Skeletal muscle satellite cell (primary cell): ENCODE data around the gene ZBTB37.
"Not testable (repeated sequence)": the region's sequence is repeated elsewhere in the genome, so short reads cannot be mapped to it uniquely, and the experiment has no call there.

Experiments used
- H3K27me3 ChIP-seq: 2 replicates; pipeline ENCODE4 v1.7.0; 2013; ENCODE audit warnings: low read length; ENCODE audit not compliant: control insufficient read depth, insufficient read depth
- H3K36me3 ChIP-seq: 2 replicates; pipeline ENCODE4 v1.7.0; 2013; ENCODE audit warnings: mild to moderate bottlenecking, control low read depth, low read length; ENCODE audit not compliant: insufficient read depth
- H3K4me1 ChIP-seq: 2 replicates; pipeline ENCODE4 v1.7.0; 2013; ENCODE audit warnings: low read length; ENCODE audit not compliant: control insufficient read depth, insufficient read depth
- H3K4me2 ChIP-seq: 2 replicates; pipeline ENCODE4 v1.7.0; 2013; ENCODE audit warnings: mild to moderate bottlenecking, low read length
- H3K4me3 ChIP-seq: 2 replicates; pipeline ENCODE4 v1.7.0; 2013; ENCODE audit warnings: low read length
- H3K9ac ChIP-seq: 2 replicates; pipeline ENCODE4 v1.7.0; 2013; ENCODE audit warnings: mild to moderate bottlenecking, low read depth, low read length, moderate library complexity
- H3K9me3 ChIP-seq: replicated peaks from 2 replicates; pipeline ENCODE4 v1.7.0; 2013; ENCODE audit warnings: mild to moderate bottlenecking, control low read depth, low read length

ZBTB37 gene

DNA sequence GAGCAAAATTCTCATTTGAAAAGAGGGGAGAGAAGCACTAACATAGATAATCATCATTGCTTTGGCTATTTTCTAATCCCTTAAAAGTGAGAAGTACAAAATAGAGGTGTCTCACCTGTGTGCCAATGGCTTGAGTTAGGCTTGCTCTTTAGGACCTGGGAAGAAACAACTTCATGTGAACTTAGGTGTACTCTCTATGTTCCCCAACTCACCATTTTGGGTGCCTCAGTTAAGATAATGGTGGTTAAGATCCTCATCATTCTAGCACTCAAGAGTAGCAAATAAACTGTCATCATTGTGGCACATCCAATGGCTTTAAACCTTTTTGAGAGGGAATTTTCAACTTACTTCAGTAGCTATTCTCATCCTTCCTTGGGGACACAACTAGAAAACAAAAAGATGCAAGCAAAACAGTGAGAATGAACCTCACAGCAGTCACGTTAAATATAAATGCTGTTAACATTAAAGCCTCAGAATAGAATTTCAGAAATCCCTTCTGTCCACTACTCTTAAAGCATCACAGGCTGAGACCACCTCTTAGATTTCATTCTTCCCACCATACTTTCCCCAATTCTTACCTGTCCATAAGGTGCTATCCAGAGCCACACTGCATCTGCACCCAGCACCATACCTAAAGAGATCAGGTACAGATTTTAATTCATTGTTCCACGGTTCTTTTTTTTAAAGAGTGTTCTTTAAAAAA, 1.6 kb upstream of the ZBTB37 start:
- Histone ChIP-seq H3K4me3 (peak overlapping the region; percentile 85), H3K27me3 (no peaks in the 10 kb centered on the region), H3K4me2 (peak overlapping the region; percentile 85), H3K36me3 (peaks cover 62% of the 10 kb centered on the region), H3K9me3 (no peaks in the 10 kb centered on the region), H3K4me1 (peaks cover 28% of the 10 kb centered on the region), H3K9ac (peak overlapping the region; percentile 87)

DNA sequence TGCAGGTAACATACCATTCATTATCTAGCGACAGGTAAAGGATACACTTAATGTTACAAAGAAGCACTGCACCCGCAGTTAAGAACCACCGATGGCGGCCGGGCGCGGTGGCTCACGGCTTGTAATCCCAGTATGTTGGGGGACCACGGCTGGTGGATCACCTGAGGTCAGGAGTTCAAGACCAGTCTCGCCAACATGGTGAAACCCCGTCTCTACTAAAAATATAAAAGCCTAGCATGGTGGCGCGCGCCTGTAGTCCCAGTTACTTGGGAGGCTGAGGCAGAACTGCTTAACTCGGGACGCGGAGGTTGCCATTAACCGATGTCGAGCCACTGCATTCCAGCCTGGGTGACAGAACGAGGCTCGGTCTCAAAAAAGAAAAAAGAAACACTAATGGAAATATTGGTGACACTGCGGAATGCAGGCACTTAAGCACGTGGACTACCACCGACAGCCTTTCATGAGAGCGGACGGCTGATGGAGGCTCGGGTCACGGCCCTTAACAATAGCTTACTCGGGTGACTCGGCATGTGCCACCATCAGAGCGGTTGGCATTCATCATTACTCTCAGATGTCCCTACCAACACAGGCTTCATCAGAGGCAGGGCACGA, 933 bp upstream of the ZBTB37 start:
- H3K4me1 ChIP-seq, result peaks cover 28% of the 10 kb centered on the region
- H3K36me3 ChIP-seq, result peaks cover 62% of the 10 kb centered on the region

DNA sequence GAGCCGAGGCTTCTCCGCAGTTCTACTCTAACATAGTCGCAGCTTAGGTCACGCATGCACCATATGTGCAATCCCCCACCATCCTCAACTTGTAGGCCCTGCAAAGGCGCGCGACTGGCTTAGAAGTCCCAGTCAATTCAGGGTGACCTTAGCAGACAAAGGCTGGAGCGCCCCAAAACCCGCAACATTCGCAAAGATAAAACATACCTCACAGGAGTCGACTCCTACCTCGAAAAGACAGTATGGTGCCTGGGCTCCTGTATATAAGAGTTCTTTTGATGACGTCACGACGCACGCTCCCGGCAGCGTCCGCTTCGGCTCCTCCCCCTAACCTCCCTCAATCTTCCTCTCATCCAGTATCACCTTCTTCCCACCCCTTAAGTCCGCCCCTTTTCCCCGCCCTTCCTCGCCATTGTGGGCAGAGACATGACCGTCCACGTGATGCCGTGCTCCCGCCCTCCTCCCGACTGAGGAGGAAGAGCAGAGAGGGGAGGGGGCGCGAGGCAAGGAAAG, 371 bp upstream of the ZBTB37 start, which contains the start of gene GAS5:
TSS of gene GAS5 (minus strand) at position 237 of the 513 bp plus-strand sequence.
- Histone ChIP-seq H3K4me2 (peak within 1 kb of the TSS; percentile 99), H3K27me3 (no peaks in the 10 kb centered on the region), H3K4me3 (peak within 1 kb of the TSS; percentile 85), H3K9me3 (no peaks in the 10 kb centered on the region), H3K36me3 (peaks cover 57% of the 10 kb centered on the region), H3K4me1 (peaks cover 28% of the 10 kb centered on the region), H3K9ac (peak within 1 kb of the TSS; percentile 87)

More for the DNA sequence above, 933 bp upstream of the ZBTB37 start:
- Histone ChIP-seq H3K4me2 (peak overlapping the region; percentile 85), H3K9ac (peak overlapping the region; percentile 87), H3K4me3 (peak overlapping the region; percentile 85), H3K9me3 (no peaks in the 10 kb centered on the region), H3K27me3 (no peaks in the 10 kb centered on the region)

DNA sequence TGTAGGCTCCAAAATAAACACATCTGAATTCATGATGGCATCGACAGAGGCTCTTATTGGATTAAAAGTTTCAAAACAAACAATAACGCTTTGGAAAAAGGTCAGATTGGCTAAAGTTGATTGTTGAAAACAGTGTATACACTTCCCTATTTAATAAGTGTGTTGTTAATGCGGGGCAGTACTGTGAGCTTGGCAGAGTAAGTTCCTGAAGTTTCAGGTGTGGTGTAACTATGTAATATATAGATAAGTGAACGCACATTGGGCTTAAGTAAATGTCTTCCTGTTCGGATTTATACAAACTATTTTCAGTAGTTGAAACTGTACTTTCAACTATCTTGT, 810 bp downstream of the ZBTB37 start:
- peak overlapping the region; percentile 99 for H3K4me2 ChIP-seq
- peak overlapping the region; percentile 87 for H3K9ac ChIP-seq
- H3K4me3 ChIP-seq, result peak overlapping the region; percentile 85
- H3K4me1 ChIP-seq, result peaks cover 27% of the 10 kb centered on the region
- H3K9me3 ChIP-seq, result no peaks in the 10 kb centered on the region
- H3K36me3 ChIP-seq, result peaks cover 45% of the 10 kb centered on the region
- no peaks in the 10 kb centered on the region for H3K27me3 ChIP-seq

DNA sequence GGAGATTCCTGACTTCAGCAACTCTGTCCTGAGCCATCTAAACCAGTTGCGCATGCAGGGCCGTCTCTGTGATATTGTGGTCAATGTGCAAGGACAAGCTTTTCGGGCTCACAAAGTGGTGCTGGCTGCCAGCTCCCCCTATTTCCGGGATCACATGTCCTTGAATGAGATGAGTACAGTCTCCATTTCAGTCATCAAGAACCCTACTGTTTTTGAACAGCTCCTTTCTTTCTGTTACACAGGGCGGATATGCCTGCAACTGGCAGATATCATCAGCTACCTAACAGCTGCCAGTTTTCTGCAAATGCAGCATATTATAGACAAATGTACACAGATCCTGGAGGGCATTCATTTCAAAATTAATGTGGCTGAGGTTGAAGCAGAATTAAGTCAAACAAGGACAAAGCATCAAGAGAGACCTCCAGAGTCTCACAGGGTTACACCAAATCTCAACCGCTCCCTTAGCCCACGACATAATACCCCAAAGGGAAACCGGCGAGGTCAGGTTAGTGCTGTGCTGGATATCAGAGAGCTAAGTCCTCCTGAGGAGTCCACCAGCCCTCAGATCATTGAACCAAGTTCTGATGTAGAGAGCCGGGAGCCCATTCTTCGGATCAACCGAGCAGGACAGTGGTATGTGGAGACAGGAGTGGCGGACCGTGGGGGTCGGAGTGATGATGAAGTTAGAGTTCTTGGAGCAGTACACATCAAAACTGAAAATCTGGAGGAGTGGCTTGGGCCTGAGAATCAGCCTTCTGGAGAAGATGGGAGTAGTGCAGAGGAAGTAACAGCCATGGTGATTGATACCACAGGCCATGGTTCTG, 2.3 kb downstream of the ZBTB37 start:
- no peak overlapping the region for H3K4me3 ChIP-seq

DNA sequence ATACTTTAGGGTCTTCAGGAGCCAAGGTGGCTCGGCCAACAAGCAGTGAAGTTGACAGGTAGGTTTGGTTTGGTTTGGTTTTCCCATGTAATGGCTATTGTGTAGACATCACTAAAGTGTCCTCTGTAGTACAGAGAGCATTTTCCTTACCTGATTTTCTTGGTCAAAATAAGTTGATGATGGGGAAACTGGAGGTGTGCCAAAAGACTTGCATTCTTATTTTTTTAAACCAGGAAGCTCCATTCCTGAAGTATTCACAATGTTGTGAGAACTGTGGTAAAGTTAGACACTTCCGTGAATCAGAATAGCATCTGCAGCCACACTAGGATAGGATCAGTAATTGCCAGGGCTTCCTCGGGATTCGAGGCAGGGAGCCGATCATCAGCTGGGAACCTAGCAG, 2.9 kb downstream of the ZBTB37 start:
- Histone ChIP-seq H3K9me3 (no peaks in the 10 kb centered on the region), H3K4me1 (peaks cover 9% of the 10 kb centered on the region), H3K9ac (no peak overlapping the region), H3K4me3 (no peak overlapping the region), H3K4me2 (no peak overlapping the region), H3K36me3 (peaks cover 28% of the 10 kb centered on the region), H3K27me3 (no peaks in the 10 kb centered on the region)

More for the DNA sequence above, 2.3 kb downstream of the ZBTB37 start:
- no peak overlapping the region for H3K4me2 ChIP-seq
- no peak overlapping the region for H3K9ac ChIP-seq
- H3K4me1 ChIP-seq, result peaks cover 15% of the 10 kb centered on the region
- no peaks in the 10 kb centered on the region for H3K27me3 ChIP-seq
- H3K9me3 ChIP-seq, result no peaks in the 10 kb centered on the region
- H3K36me3 ChIP-seq, result peaks cover 30% of the 10 kb centered on the region

DNA sequence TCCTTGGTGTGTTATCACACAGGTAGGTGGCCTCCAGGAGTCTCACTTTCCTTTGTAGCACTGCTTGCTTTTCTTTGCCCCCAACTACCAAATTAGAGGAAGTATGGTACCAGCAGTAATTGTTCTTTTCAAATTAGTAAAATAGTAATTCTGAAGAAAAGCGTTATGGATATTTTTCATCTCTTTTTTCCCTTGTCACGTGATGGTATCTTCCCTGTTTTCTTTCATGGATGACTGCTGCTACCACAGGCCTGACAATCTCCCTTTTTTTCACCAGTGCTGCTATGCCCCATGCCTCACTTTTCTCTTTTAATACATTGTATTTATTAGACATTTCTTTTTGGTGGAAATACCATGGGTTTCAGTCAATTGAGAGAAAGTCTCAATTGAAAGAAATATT, 3.3 kb downstream of the ZBTB37 start:
- Histone ChIP-seq H3K4me1 (peaks cover 5% of the 10 kb centered on the region), H3K9me3 (no peaks in the 10 kb centered on the region), H3K36me3 (peaks cover 24% of the 10 kb centered on the region), H3K9ac (no peak overlapping the region), H3K27me3 (no peaks in the 10 kb centered on the region), H3K4me3 (no peak overlapping the region), H3K4me2 (no peak overlapping the region)

DNA sequence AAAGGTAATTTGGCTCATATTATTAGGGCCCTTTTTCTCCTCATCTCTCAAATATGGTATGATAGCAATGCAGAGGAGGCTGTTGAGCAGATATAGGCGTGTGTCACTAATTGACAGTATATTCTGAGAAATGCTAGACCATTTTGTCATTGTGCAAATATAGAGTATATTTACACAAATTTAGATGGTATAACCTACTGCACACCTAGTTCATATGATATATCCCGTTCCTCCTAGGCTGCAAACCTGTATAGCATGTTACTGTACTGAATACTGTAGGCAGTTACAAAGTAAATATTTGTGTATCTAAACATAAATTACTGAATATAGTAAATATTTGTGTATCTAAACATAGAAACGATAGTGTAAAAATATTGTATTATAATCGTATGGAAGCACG, 8.6 kb downstream of the ZBTB37 start:
- no peak overlapping the region for H3K4me2 ChIP-seq
- H3K4me3 ChIP-seq, result no peak overlapping the region
- H3K36me3 ChIP-seq, result peaks cover 7% of the 10 kb centered on the region
- H3K27me3 ChIP-seq, result no peaks in the 10 kb centered on the region
- no peaks in the 10 kb centered on the region for H3K4me1 ChIP-seq
- no peak overlapping the region for H3K9ac ChIP-seq
- H3K9me3 ChIP-seq, result no peaks in the 10 kb centered on the region

DNA sequence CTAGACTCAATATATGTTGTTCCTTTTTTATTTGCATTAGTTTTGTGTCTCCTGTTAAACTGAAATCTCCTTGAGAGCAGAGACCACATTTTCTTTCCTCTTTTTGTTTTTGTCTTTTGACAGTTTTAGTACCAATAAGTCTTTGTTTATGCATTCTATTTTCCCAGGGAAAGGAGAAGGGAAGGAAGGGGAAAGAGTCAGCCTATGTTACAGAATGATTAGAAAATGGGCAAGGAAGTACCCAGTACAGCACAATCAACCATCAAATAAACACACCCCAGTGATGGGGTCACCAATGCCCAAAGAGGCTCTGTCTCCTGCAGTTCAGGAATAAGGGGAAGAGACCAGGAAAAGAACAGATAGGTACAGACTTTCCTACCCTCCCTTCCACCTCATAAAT, 10.1 kb downstream of the ZBTB37 start:
- Histone ChIP-seq H3K4me1 (no peaks in the 10 kb centered on the region), H3K9ac (no peak overlapping the region), H3K9me3 (no peaks in the 10 kb centered on the region), H3K4me2 (no peak overlapping the region), H3K36me3 (peaks cover 7% of the 10 kb centered on the region), H3K27me3 (no peaks in the 10 kb centered on the region), H3K4me3 (no peak overlapping the region)

DNA sequence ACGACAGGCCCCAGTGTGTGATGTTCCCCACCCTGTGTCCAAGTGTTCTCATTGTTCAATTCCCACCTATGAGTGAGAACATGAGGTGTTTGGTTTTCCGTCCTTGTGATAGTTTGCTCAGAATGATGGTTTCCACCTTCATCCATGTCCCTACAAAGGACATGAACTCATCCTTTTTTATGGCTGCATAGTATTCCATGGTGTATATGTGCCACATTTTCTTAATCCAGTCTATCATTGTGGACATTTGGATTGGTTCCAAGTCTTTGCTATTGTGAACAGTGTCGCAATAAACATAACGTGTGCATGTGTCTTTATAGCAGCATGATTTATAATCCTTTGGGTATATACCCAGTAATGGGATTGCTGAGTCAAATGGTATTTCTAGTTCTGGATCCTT, 12.9 kb downstream of the ZBTB37 start:
- not testable (repeated sequence) for H3K4me2 ChIP-seq, H3K4me3 ChIP-seq, H3K9ac ChIP-seq, H3K9me3 ChIP-seq, H3K27me3 ChIP-seq, H3K4me1 ChIP-seq
- peaks cover 12% of the 10 kb centered on the region for H3K36me3 ChIP-seq

DNA sequence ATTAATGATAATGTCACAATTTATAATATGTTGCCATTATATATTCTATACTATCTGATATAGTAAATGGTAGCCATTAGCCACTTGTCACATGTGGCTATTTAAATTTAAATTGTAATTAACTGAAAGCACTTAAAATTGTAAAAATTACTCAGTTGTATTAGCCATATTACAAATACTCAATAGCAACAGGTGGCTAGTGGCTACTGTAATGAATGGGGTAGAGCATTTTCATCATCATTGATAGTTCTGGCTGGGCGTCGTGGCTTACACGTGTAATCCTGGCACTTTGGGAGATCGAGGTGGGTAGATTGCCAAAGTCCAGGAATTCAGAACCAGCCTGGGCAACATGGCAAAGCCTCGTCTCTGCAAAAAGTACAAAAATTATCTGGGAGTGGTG, 16.5 kb downstream of the ZBTB37 start:
- no peak overlapping the region for H3K4me2 ChIP-seq
- H3K4me1 ChIP-seq, result no peaks in the 10 kb centered on the region
- no peak overlapping the region for H3K9ac ChIP-seq
- no peaks in the 10 kb centered on the region for H3K9me3 ChIP-seq
- H3K4me3 ChIP-seq, result no peak overlapping the region
- no peaks in the 10 kb centered on the region for H3K27me3 ChIP-seq
- H3K36me3 ChIP-seq, result peaks cover 19% of the 10 kb centered on the region
